Upper lobe of right lung (tissue), 1 donor: Measurements from ENCODE around the gene LMTK3. TPM values are rescaled to one million over a fixed set of nuclear protein-coding genes. Genes with fewer than 3 reads are reported as not detected.

ENCODE experiments used
- ATAC-seq: fragments of 200-7000 bp; cut with Tn5 transposase; one replicate; pipeline ENCODE4 v1.9.1; 2020; ENCODE audit warnings: mild to moderate bottlenecking, moderate library complexity
- DNase-seq: peaks from one replicate; pipeline ENCODE4 v3.0.0-alpha.2; 2020
- H3K27ac ChIP-seq: fragments of 200-600 bp; one replicate; pipeline ENCODE4 v1.8.0; 2022
- H3K27me3 ChIP-seq: fragments of 200-600 bp; one replicate; pipeline ENCODE4 v1.8.0; 2022; ENCODE audit warnings: mild to moderate bottlenecking
- H3K36me3 ChIP-seq: fragments of 200-600 bp; one replicate; pipeline ENCODE4 v1.8.0; 2022
- H3K4me1 ChIP-seq: fragments of 200-600 bp; one replicate; pipeline ENCODE4 v1.8.0; 2022
- H3K4me3 ChIP-seq: fragments of 200-600 bp; one replicate; pipeline ENCODE4 v1.8.0; 2022; ENCODE audit warnings: mild to moderate bottlenecking
- H3K9me3 ChIP-seq: fragments of 200-600 bp; one replicate; pipeline ENCODE4 v1.8.0; 2022
- CTCF ChIP-seq: fragments of 200-600 bp; IDR thresholded peaks from one replicate; pipeline ENCODE4 v1.8.0; 2022; ENCODE audit warnings: antibody characterized with exemption
- intact Hi-C: fragments of 100-400 bp; cut with DNase I; formaldehyde crosslinking; loops from one replicate; pipeline ENCODE4 v1.11.0; 2022
- total RNA-seq: library from RNA; stranded (reverse); fragmentation: NEBNext Ultra II Directional; extraction: Animal tissue kit (Norgen Biotek cat#: 25700); gene quantifications from one replicate; pipeline ENCODE4 v1.2.1, GENCODE V29; 2021
- donor health status: DM: no; HTN: yes; CAD: no; lungs with severe emphysema.

LMTK3 gene
- total RNA-seq, 1 donor from 2014 or later, result 7.1 TPM

DNA sequence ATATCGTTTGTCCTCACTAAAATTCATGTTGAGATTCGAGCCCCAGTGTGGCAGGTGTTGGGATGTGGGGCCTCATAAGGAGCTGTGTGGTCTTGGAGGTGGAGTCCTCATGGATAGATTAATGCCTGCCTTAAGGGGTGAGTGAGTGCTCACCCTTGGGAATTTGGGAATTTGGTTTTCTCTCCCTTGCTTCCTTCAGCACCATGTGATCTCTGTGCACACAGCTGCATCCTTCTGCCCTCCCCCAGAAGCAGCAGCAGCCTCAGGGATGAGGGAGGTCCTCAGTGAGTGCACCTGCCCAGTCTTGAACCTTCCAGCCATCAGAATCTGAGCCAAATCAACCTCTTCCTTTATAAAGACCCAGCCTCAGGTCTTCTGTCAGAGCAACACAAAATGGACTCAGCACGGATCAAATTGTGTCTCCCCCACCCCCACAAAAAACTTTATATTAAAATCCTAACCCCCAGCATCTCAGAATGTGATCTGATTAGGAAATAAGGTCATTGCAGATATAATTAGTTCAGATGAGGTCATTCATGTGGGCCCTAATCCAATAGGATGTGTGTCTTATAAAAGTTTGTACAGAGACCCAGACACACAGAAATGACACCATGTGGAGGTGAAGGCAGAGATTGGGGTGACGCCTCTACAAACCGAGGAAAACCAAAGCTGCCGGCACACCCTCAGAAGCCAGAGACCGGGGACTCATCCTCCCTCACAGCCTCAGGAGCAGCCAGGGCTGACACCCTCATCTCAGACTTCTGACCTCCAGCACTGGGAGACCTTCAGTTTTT lies 29.6 kb downstream of the LMTK3 start:
- H3K36me3 ChIP-seq, result peaks cover 13% of the 10 kb centered on the region
- H3K27ac ChIP-seq, result no peak overlapping the region
- H3K27me3 ChIP-seq, result no peaks in the 10 kb centered on the region
- no peak for ATAC-seq
- TF ChIP-seq CTCF, result no peak
- H3K4me1 ChIP-seq, result peaks cover 19% of the 10 kb centered on the region
- intact Hi-C loops, result no loop called here
- H3K9me3 ChIP-seq, result no peaks in the 10 kb centered on the region
- no peak for DNase-seq
- no peak overlapping the region for H3K4me3 ChIP-seq

GRCh38 chr19:48480558-48481500 lies 30.8 kb downstream of the LMTK3 start:
- no peaks in the 10 kb centered on the region for H3K27me3 ChIP-seq
- peaks cover 25% of the 10 kb centered on the region for H3K36me3 ChIP-seq
- no peak for TF ChIP-seq CTCF
- intact Hi-C loops, result no loop called here
- DNase-seq, result peak; percentile 76
- H3K27ac ChIP-seq, result peak overlapping the region; percentile 80
- H3K4me3 ChIP-seq, result peak overlapping the region; percentile 61
- H3K4me1 ChIP-seq, result peaks cover 19% of the 10 kb centered on the region
- H3K9me3 ChIP-seq, result no peaks in the 10 kb centered on the region
- peak; percentile 65 for ATAC-seq

DNA sequence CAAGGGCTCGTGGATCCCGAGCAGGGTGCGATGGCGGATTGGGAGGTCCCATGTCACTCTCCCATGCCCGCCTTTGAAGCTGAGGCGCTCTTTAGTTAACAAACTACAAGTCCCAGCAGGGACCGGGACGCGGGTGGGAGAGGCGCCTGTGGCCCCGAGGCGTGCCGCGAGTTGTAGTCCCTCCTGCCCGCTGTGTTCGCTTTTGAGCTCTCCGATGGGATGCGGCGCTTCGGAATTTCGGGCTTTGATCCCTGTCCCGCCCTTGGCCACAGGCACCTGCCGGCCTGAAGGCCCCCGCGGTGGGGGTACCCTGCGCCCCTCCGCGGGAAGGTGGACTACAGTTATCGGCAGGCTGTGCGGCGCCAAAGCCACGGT lies 31.5 kb downstream of the LMTK3 start:
- TF ChIP-seq CTCF, result no peak
- H3K27me3 ChIP-seq, result no peaks in the 10 kb centered on the region
- peaks cover 32% of the 10 kb centered on the region for H3K36me3 ChIP-seq
- H3K4me3 ChIP-seq, result peak overlapping the region; percentile 61
- H3K4me1 ChIP-seq, result peaks cover 19% of the 10 kb centered on the region
- intact Hi-C loops, result no loop called here
- H3K27ac ChIP-seq, result peak overlapping the region; percentile 80
- no peaks in the 10 kb centered on the region for H3K9me3 ChIP-seq
- DNase-seq (peak; percentile 77), ATAC-seq (peak; percentile 61)

DNA sequence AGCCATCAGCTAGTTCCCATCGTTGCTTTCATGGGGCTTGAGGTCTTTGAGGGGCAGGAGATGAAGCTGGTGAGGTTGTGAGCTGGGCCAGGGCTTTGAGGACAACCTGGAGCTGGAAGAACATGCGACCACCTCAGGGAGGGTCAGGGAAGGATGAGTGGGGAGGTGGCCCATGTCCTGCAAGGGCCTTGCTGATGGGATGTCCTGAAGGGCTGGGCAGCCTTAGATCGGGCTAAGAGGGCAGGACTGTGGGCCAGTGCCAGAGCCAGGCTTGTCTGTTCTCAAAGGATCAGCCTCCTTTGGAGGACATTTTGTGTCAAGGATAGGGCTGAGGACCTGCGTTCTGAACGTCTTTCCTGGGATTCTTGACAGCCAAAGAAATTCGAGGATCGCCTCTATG lies 31.9 kb downstream of the LMTK3 start:
- peak; percentile 12 for ATAC-seq
- Histone ChIP-seq H3K4me1 (peaks cover 19% of the 10 kb centered on the region), H3K36me3 (peaks cover 37% of the 10 kb centered on the region), H3K4me3 (no peak overlapping the region), H3K9me3 (no peaks in the 10 kb centered on the region), H3K27me3 (no peaks in the 10 kb centered on the region), H3K27ac (no peak overlapping the region)
- intact Hi-C loops, result no loop called here
- DNase-seq, result no peak
- no peak for TF ChIP-seq CTCF

DNA sequence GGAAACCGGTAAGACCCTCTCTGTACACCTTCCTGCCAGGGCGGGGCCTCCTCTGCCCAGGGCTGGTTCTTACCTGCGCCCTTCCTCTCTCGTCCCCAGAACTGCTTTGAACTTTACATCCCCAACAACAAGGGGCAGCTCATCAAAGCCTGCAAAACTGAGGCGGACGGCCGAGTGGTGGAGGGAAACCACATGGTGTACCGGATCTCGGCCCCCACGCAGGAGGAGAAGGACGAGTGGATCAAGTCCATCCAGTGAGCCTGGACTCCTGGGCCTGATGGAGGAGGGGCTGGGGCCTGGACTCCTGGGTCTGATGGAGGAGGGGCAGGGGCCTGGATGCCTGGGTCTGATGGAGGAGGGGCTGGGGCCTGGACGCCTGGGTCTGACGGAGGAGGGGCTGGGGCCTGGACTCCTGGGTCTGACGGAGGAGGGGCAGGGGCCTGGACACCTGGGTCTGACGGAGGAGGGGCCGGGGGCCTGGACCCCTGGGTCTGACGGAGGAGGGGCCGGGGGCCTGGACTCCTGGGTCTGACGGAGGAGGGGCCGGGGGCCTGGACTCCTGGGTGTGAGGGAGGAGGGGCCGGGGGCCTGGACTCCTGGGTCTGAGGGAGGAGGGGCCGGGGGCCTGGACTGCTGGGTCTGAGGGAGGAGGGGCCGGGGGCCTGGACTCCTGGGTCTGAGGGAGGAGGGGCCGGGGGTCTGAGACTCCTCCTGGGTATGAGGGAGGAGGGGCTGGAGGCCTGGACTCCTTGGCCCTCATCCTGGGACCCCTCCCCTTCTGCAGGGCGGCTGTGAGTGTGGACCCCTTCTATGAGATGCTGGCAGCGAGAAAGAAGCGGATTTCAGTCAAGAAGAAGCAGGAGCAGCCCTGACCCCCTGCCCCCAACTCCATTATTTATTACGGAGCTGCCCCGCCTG lies 33.0 kb downstream of the LMTK3 start:
- TF ChIP-seq CTCF, result no peak
- Histone ChIP-seq H3K36me3 (peaks cover 47% of the 10 kb centered on the region), H3K27me3 (no peaks in the 10 kb centered on the region), H3K4me3 (no peak overlapping the region), H3K4me1 (peaks cover 19% of the 10 kb centered on the region), H3K27ac (no peak overlapping the region), H3K9me3 (no peaks in the 10 kb centered on the region)
- intact Hi-C loops, result no loop called here
- no peak for ATAC-seq
- no peak for DNase-seq
